ENCODE results near the gene PRUNE2.

GRCh38 chr9:76624391-76625048, 281.4 kb downstream of the PRUNE2 start:
- no peak for TF ChIP-seq CTCF (IDR thresholded peaks at IDR 0.05; ENCODE audit: poor library complexity)
- TF ChIP-seq EZH2phosphoT487 (IDR thresholded peaks at IDR 0.05; ENCODE audit: low read depth, severe bottlenecking, unreplicated experiment) = no peak
- no peak for TF ChIP-seq EZH2 (IDR thresholded peaks at IDR 0.05; ENCODE audit: borderline replicate concordance)

Measured in hepatocyte (in vitro differentiated cells).